ENCODE measurements around the gene SEMA4A.
"Not testable (repeated sequence)": the region's sequence is repeated elsewhere in the genome, so short reads cannot be mapped to it uniquely, and the experiment has no call there.

The SEMA4A gene

DNA sequence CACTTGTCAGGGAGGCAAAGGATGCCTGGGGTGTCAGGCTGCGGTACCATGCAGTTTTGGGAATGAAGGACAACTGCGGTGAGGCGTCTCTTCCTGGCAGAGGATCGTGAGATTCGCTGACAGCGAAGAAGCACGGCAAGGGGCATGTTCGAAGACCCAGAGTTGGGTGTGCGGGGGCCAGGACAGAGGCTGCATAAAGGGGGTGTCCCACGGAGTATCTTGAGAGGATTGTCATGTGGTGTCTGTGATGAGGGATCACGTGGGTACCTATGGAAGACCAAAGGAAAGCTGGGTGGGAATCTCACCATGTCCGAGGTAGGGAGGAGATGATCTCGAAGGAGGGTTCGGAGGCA is 40.9 kb downstream of the SEMA4A start:
- no peak for DNase-seq (ENCODE audit: low spot score)

DNA sequence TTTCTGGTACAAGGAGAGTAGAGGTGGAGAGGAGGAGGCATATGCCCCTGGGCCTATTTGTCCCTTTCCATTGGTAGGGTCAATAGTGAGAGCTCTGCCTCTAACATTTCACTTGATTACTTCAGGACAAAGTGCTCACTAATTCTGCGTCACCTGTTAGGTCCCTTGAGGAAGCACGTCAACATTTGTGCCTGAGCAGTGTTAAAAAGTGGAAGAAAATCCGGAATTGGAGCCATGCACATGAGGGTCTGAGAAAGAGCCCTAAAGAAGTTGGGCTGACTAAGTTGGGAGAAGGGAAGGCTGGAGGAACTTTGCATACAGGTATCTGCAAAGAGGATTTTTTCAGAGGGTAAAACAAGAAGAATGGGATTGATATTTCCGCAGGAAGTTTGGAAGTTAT is 42.5 kb downstream of the SEMA4A start:
- peak; percentile 50 for DNase-seq (ENCODE audit: low spot score)

DNA sequence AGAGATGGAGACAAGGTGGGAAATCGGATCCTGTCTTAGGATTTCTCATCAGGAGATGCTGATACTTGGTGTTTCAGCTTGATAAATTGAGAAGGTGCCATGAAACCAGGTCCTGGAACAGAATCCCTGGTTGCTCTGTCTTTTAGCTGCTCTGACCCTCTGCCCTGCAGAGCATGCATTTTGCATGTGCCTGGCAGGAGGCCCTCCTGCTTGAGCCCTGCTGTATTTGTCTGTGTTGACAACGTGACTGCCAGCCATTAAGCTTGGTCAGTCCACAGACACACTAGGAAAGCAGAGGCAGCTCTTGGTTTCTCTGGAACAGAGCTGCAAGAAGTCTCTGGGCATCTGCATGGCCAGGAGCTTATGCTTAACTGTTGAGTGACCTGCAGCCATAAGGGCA is 43.1 kb downstream of the SEMA4A start:
- DNase-seq (ENCODE audit: low spot score): no peak

DNA sequence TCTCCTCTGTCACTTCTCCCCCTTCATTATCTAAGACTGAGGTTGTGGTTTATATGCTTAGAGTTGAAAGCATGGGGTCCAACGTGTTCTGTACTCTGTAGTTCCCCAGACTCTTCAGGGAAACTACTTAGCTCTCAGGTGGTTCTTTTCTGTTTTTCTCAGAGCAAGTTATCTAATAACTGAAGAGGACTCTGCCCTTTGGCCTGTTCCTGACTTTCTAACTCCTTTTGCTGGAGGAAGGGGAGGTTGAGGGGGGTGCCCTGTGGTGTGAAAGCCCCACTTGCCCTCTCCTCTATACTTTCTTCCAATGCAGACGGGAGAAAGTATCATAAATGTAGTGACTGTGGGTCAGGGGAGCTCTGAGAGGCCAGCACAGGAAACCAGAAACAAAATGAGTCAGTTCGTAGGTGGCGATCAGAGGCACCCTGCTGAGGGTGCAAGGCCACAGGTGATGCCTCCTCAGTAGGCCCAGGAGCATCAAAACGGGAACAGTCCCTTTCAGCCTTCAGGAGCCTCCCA is 45.5 kb downstream of the SEMA4A start:
- no peak for DNase-seq (ENCODE audit: low spot score)

DNA sequence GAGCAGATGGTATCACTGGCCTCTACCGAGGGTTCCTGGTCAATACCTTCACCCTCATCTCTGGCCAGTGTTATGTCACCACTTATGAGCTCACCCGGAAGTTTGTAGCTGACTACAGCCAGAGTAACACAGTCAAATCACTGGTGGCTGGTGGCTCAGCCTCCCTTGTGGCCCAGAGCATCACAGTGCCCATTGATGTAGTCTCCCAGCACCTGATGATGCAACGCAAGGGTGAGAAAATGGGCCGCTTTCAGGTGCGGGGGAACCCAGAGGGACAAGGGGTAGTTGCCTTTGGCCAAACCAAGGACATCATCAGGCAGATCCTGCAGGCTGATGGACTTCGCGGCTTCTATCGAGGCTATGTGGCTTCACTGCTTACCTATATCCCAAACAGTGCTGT is 46.7 kb downstream of the SEMA4A start:
- no peak for DNase-seq (ENCODE audit: low spot score)

DNA sequence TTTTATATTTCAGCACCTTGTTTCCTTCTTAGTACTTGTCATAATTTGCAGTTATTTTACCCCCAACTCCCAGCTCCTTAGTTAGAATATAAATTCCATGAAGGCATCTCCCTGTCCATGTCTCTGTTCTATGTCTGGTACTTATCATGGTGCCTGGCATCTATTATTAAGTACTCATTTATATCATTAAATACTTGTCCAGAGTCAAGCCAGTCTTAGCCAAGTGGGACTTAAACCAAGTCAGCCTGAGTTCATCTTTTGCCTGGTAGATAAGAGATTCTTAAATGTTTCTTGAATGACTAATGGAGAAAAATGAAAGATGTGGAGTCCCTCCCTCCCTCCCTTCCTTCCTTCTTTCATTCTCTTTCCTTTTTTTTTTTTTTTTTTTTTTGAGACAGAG is 49.9 kb downstream of the SEMA4A start:
- DNase-seq (ENCODE audit: low spot score): no peak

DNA sequence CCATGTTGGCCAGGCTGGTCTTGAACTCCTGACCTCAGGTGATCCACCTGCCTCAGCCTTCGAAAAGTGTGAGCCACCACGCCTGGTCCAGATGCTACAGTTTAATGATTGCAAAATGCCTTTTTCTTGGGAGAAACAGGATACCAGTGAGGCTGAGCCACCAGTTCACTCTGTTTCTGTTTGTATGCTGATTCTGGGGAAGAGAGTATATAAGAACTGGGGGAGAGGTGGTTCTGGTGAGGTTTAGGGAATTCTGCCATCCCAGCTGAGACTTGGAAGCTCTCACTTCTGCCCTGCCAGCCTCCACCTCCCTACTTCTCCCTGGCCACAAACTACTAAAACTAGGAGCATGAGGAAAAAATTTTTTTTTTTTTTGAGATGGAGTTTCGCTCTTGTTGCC is 51.3 kb downstream of the SEMA4A start:
- DNase-seq (ENCODE audit: low spot score): no peak

DNA sequence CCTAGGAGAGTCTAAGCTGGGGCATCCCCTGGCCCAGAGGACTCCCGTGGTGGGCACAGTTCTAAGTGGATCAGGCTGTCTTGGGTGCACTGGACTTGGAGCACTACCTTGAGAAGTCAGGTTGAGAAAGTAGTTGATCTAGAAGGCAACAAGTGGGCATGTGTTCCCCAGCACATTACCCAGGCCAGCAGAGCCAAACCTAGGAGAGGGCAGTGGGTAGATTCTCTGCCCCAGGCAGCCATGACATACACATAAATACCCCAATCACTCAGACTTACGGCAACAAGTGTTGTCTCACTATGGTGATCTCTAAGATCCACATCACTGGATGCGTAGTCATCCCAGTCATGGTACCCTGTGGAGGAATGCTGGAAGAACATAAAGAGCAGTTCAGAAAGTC is 57.9 kb downstream of the SEMA4A start:
- no peak for DNase-seq (ENCODE audit: low spot score)

DNA sequence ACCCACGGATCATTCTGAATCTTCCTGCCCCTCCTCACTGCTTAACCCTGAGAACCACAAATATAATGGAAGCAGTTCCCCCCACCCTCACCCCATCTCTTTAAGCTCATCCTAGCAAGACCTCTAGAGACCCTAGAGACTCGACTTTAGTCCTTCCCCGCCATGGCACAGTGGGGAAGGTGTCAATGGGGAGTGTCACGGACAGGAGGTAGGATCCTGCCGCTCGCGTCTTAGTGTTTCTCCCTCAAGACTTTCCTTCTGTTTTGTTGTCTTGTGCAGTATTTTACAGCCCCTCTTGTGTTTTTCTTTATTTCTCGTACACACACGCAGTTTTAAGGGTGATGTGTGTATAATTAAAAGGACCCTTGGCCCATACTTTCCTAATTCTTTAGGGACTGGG is 58.7 kb downstream of the SEMA4A start:
- DNase-seq (ENCODE audit: low spot score): no peak

DNA sequence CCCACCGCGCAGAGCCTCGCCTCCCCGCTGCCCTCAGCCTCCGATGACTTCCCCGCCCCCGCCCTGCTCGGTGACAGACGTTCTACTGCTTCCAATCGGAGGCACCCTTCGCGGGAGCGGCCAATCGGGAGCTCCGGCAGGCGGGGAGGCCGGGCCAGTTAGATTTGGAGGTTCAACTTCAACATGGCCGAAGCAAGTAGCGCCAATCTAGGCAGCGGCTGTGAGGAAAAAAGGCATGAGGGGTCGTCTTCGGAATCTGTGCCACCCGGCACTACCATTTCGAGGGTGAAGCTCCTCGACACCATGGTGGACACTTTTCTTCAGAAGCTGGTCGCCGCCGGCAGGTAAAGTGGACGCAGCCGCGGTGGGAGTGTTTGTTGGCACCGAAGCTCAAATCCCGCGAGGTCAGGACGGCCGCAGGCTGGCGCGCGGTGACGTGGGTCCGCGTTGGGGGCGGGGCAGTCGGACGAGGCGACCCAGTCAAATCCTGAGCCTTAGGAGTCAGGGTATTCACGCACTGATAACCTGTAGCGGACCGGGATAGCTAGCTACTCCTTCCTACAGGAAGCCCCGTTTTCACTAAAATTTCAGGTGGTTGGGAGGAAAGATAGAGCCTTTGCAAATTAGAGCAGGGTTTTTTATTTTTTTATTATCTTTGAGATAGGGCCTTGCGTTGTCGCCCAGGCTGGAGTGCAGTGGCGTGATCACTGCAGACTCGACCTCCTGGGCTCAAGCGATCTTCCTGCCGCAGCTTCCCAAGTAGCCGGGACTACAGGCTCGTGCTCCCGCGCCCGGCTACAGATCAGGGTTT is 59.7 kb downstream of the SEMA4A start, which contains the start of gene PMF1:
Gene PMF1 (plus strand): TSS at position 175 of the 811 bp plus-strand sequence. CDS start 9 bp downstream, at position 184.
- DNase-seq (ENCODE audit: low spot score): peak; percentile 99

DNA sequence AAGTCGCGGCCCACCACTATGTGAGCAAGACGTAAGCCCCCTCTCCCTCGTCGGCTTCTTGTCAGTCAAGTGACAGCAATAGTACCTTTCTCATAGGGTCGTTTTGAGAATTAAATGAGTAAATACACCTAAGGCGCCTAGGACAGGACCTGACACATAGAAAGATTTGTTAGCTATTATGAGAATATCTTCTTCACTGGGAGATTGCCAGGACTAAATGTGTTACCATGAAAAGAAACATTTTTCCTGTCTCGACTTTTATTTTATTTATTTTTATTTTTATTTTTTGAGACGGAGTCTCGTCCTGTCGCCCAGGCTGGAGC is 60.2 kb downstream of the SEMA4A start:
- no peak for DNase-seq (ENCODE audit: low spot score)

DNA sequence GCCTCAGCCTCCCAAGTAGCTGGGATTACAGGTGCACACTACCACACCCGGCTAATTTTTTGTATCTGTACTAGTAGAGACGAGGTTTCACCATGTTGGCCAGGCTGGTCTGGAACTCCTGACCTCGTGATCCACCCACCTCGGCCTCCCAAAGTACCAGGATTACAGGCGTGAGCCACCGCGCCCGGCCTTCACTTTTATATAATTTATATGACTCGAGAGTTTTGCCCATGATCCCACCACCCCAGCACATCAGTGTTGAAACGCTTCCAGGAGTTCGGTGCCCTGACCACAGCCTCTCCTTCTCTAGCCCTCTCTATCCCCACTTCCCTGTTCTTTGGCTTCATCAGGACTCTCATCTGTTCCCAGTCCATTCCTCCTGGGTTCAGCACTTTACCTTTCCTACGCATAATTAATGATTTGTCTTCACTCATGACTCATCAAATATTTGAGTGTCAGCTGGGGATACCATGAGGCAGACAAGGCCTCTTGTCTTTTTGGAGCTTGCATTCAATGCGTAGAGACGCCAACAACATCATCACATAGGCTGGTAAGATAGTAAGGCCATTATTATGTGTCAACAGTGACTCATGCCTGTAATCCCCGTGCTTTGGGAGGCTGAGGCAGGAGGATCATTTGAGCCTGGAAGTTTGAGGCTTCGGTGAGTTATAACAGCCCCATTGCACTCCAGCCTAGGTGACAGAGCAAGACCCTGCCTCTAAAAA is 60.8 kb downstream of the SEMA4A start:
- DNase-seq (ENCODE audit: low spot score): no peak

DNA sequence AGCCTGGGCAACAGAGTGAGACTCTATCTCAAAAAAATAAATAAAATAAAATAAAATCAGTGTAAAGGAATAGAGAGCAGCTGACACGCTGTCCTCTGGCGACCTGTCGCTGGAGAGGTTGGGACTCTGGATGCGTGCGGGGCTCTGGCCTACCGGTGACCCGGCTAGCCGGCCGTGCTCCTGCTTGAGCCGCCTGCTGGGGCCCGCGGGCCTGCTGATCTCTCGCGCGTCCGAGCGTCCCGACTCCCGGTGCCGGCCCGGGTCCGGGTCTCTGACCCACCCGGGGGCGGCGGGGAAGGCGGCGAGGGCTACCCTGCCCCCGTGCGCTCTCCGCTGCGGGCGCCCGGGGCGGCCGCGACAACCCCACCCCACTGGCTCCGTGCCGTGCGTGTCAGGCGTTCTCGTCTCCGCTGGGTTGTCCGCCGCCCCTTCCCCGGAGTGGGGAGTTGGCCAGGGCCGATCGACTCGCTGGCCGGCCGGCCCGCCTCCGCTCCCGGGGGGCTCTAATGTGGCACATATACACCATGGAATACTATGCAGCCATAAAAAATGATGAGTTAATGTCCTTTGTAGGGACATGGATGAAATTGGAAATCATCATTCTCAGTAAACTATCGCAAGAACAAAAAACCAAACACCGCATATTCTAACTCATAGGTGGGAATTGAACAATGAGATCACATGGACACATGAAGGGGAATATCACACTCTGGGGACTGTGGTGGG is 63.1 kb downstream of the SEMA4A start:
- DNase-seq (ENCODE audit: low spot score): not testable (repeated sequence)

DNA sequence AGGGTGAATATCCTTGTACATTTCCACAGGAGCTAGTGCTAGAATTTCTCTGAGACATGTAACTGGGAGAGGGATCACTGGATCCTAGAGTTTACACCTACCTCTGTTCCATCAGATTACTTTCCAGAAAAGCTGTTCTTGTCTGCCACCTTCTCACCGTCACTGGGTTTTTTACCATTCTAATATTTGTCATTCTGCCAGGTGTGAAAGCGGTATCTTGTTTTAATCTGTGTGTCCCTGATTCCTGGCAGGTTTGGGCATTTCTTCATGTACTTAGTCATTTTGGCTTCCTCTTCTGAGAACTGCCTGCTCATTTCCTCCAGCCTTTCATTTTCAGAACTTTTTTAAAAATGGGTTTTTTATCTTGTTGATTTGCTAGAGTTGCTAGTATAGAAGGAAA is 64.5 kb downstream of the SEMA4A start:
- no peak for DNase-seq (ENCODE audit: low spot score)

DNA sequence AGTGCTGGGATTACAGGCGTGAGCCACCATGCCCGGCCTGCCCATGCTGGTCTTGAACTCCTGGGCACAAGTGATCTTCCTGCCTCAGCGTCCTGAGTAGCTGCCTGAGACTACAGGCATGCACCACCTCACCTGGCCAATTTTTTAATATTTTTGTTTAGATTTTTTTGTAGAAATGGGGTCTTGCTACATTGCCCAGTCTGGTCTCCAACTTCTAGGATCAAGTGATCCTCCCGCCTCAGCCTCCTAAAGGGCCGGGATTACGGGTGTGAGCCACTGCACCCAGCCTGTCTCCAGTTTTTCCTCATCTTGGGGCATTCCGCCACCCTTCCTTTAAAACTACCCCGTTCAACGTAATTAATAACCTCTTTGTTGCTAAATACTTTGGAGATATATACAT is 66.8 kb downstream of the SEMA4A start:
- DNase-seq (ENCODE audit: low spot score): no peak

DNA sequence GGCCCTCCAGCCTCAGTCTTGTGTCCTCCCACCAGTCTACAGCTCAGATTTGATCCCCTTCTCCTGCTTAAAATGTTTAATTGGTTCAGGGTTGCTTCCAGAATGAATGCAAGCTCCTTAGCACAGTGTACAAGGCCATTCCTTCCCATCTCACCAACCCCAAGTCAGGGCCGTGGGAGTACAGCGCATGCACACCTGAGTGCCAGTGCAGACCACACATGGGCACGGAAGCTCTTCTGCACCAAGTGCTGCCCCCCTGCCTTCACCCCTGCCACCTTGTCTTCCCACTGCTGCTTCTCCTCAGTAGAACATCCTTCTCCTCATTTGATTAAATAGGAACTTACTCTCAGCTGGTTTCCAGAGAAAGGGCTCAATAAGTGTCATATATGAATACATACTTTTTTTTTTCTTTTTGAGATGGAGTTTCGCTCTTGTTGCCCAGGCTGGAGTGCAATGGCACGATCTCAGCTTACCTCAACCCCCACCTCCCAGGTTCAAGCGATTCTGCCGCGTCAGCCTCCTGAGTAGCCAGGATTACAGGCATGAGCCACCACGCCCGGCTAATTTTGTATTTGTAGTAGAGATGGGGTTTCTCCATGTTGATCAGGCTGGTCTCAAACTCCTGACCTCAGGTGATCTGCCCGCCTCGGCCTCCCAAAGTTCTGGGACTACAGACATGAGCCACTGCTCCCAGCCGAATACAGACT is 68.8 kb downstream of the SEMA4A start:
- DNase-seq (ENCODE audit: low spot score): no peak

DNA sequence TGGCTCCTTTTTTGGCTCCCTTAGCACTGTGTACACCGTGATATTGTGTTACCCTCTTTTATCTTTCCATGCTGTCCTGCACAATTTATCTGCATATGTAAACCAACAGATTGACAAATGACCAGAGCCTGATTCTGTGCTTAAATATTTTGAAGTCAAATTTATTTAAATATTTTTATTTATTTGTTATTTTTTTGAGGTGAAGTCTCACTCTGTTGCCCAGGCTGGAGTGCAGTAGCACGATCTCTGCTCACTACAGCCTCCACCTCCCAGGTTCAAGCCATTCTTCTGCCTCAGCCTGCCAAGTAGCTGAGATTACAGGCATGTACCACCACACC is 72.3 kb downstream of the SEMA4A start:
- DNase-seq (ENCODE audit: low spot score): no peak

DNA sequence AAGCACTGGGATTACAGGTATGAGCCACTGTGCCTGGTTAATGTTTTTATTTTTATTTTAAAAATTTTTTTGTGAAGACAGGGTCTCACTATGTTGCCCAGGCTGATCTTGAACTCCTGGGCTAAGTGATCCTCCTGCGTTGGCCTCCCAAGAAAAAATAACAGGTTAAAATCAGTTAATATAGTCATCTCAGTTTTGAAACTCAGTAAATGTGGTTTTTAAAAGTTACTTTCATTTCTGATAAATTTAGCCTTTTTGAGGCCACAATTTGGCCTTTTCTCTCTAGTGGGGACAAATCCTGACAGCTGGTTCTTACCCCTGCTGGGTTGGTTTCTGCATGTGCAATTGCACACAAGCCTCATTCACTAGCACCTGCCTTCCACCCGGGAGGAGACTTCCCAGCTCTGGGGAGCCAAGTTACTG is 72.7 kb downstream of the SEMA4A start:
- no peak for DNase-seq (ENCODE audit: low spot score)

DNA sequence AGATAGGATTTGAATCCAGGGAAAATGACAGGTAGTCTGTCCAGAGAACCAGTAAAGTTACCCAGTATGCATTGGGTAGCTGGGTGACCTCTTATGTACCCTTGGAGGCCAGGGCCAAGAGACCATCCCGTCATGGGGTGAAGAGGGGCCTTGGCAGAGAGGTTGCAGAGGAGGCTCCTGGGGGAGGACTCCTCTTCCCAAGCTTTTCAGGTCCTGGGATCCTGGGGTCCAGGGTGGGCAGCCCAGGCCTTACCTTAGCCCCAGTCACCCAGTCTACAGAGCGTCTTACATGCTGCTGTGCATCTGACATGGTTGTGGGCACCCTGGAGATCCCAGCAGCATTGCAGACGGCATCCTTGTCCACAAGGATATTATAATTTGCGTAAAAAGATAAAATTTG is 73.4 kb downstream of the SEMA4A start:
- no peak for DNase-seq (ENCODE audit: low spot score)

Data from NAMALWA (cell line).